Ascending aorta (tissue), 2 donors: ENCODE data around the gene BSG. TPM values are rescaled to one million over a fixed set of nuclear protein-coding genes. Genes with fewer than 3 reads are reported as not detected.

Experiments
- DNase-seq, 2 donors: peaks; one replicate each; pipeline ENCODE4 v3.0.0-alpha.2; 2019; ENCODE audit warnings: low spot score in 2 of 2
- H3K27ac ChIP-seq, 2 donors: fragments of 200-600 bp; sonication (generic); one replicate each; pipeline ENCODE4 v1.5.1; 2016 to 2017; ENCODE audit warnings: mild to moderate bottlenecking in 1 of 2
- H3K27me3 ChIP-seq: fragments of 200-600 bp; sonication (generic); one replicate; pipeline ENCODE4 v1.5.1; 2017
- H3K36me3 ChIP-seq, 2 donors: fragments of 200-600 bp; sonication (generic); one replicate each; pipeline ENCODE4 v1.5.1; 2016
- H3K4me1 ChIP-seq, 2 donors: fragments of 200-600 bp; sonication (generic); one replicate each; pipeline ENCODE4 v1.5.1; 2016 to 2017; ENCODE audit warnings: mild to moderate bottlenecking in 1 of 2
- H3K4me3 ChIP-seq, 2 donors: fragments of 200-600 bp; sonication (generic); one replicate each; pipeline ENCODE4 v1.5.1; 2016 to 2017; ENCODE audit warnings: mild to moderate bottlenecking in 1 of 2
- H3K9me3 ChIP-seq, 2 donors: fragments of 200-600 bp; sonication (generic); one replicate each; pipeline ENCODE4 v1.5.1; 2016
- intact Hi-C: fragments of 100-400 bp; cut with DNase I; formaldehyde crosslinking; loops from one replicate; pipeline ENCODE4 v1.15.1; 2023
- total RNA-seq: library from RNA; depleted of rRNA; stranded (reverse); fragments of >200 nt; gene quantifications from one replicate; pipeline ENCODE4 v1.1.0, GENCODE V29; 2016
- TF ChIP-seq, protein P1 (sequence below), 3 experiments: fragments of 200-600 bp in 2 of 3; fragments of 450-650 bp in 1 of 3; sonication (generic) in 2 of 3; IDR thresholded peaks; one replicate each; pipeline ENCODE4 v1.5.1; 2016 to 2019; ENCODE audit warnings: antibody characterized with exemption in 3 of 3, mild to moderate bottlenecking in 1 of 3, moderate library complexity in 1 of 3

The BSG gene
- total RNA-seq, 1 donor from 2014 or later = 647 TPM

DNA sequence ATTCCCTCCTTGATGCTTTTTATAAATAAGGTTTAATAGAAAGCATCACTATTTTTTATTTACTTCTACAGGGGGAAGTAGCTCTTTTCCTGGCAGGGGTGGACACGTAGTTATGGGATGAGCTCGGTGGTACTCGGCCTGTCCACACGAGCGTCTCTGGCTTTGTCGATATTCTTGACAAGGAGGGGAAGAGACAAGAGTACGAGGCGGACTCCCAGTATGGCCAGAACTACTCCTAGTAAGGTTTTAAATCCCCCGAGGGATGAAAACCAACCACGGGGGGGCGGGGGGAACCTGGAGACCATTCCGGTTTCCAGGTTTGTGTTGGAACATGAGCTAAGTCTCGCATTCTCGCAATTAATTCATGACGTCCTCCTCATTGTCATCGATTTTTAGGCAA is 5.6 kb upstream of the BSG start:
- H3K4me3 ChIP-seq = no peak overlapping the region
- peaks cover 0 to 9% of the 10 kb centered on the region in 2 donors for H3K4me1 ChIP-seq
- H3K27me3 ChIP-seq = no peaks in the 10 kb centered on the region
- TF ChIP-seq, protein P1, sequence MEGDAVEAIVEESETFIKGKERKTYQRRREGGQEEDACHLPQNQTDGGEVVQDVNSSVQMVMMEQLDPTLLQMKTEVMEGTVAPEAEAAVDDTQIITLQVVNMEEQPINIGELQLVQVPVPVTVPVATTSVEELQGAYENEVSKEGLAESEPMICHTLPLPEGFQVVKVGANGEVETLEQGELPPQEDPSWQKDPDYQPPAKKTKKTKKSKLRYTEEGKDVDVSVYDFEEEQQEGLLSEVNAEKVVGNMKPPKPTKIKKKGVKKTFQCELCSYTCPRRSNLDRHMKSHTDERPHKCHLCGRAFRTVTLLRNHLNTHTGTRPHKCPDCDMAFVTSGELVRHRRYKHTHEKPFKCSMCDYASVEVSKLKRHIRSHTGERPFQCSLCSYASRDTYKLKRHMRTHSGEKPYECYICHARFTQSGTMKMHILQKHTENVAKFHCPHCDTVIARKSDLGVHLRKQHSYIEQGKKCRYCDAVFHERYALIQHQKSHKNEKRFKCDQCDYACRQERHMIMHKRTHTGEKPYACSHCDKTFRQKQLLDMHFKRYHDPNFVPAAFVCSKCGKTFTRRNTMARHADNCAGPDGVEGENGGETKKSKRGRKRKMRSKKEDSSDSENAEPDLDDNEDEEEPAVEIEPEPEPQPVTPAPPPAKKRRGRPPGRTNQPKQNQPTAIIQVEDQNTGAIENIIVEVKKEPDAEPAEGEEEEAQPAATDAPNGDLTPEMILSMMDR (IDR thresholded peaks at IDR 0.05) = no peak
- no peaks in the 10 kb centered on the region for H3K9me3 ChIP-seq
- no peak for DNase-seq
- no peaks in the 10 kb centered on the region for H3K36me3 ChIP-seq
- intact Hi-C loops = no loop called here
- no peak overlapping the region for H3K27ac ChIP-seq

DNA sequence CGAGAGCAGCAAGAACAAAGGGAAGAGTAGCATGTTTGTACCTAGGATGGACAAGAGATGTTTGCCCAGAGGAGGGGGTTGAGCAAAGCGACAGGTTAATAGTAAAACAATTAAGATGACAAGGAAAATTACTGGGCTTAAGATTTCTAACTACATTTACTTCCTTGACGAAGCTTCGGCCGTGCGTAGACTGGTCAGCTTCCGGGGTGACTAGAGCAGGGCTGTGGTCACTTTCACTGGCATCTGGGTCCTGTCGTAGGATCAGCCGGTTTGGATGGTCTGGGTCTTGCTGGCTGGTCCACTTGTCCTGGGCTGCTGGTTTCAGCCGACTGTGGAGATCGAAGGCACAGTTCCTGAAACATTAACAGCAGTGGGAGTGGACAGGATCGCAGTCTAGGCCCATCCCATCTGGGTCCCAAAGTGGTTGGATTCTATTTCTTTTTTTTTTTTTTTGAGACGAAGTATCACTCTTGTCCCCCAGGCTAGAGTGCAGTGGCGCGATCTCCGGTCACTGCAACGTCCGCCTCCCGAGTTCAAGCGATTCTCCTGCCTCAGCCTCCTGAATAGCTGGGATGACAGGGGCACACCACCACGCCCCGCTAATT is 5.0 kb upstream of the BSG start:
- H3K4me1 ChIP-seq = peaks cover 0 to 9% of the 10 kb centered on the region in 2 donors
- TF ChIP-seq, protein P1 (IDR thresholded peaks at IDR 0.05) = no peak
- H3K27me3 ChIP-seq = no peaks in the 10 kb centered on the region
- intact Hi-C loops = no loop called here
- H3K36me3 ChIP-seq = no peaks in the 10 kb centered on the region
- no peak overlapping the region for H3K4me3 ChIP-seq
- H3K27ac ChIP-seq = no peak overlapping the region
- no peaks in the 10 kb centered on the region for H3K9me3 ChIP-seq
- DNase-seq = no peak

DNA sequence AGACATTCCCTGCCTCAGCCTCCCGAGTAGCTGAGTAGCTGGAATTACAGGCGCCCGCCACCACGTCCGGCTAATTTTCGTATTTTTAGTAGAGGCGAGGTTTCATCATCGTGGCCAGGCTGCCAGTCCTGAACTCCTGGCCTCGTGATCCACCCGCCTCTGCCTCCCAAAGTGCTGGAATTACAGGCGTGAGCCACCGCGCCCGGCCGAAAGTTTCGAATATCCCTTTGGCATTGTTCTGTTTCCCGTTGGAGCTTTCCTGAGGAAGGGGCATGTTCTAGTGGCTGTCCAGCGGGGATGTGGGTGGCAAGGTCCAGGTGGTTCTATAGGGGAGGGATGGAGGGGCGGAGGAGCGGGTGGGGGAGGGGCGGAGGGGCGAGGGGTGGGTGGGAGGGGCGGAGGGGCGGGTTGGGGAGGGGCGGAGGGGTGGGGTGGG is 2.1 kb upstream of the BSG start:
- no peaks in the 10 kb centered on the region for H3K27me3 ChIP-seq
- DNase-seq = no peak
- H3K27ac ChIP-seq = no peak overlapping the region
- H3K4me3 ChIP-seq = no peak overlapping the region
- H3K36me3 ChIP-seq = no peaks in the 10 kb centered on the region
- intact Hi-C loops = loop anchor here (5.0 kb wide), 2 partner anchors 62 to 227 kb away; partner anchors contain the start of genes POLRMT and PTBP1
- peaks cover 3 to 26% of the 10 kb centered on the region in 2 donors for H3K4me1 ChIP-seq
- TF ChIP-seq, protein P1 (IDR thresholded peaks at IDR 0.05) = no peak
- no peaks in the 10 kb centered on the region for H3K9me3 ChIP-seq

DNA sequence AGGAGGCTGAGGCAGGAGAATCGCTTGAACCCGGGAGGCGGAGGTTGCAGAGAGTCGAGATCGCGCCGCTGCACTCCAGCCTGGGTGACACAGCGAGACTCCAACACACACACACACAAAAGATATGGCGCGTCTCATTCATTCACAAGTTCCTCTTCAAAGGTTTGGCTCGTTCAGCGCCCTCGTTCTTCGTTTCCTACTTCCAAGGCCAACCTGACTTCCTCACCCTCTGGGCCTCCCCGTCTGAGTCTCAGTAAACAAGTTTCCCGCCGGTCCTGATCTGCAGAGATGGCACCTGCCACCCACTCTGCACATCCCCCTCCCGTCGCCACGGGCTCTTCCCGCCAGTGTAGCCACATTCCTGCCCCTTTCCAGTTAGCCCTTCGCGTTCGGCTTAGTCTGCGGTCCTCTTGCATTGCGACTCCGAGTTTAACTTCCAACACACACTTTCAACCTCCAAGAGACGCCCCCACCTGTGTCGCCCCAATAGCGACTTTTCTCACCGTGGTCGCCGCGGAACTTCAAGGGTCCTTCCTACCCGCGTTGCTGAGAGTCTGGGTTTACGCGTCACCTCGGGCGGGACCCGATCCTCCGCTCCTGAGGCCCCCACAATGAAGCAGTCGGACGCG is 1.3 kb upstream of the BSG start:
- no peaks in the 10 kb centered on the region for H3K9me3 ChIP-seq
- peak overlapping the region in 1 of 2 donors; percentile 65 for H3K27ac ChIP-seq
- H3K36me3 ChIP-seq = no peaks in the 10 kb centered on the region
- H3K27me3 ChIP-seq = no peaks in the 10 kb centered on the region
- DNase-seq = no peak
- TF ChIP-seq, protein P1 (IDR thresholded peaks at IDR 0.05) = no peak
- H3K4me1 ChIP-seq = peaks cover 9 to 34% of the 10 kb centered on the region in 2 donors
- intact Hi-C loops = loop anchor here (5.0 kb wide), 2 partner anchors 61 to 226 kb away; partner anchors contain the start of genes POLRMT and PTBP1
- peak overlapping the region; percentile 72 to 100 for H3K4me3 ChIP-seq

DNA sequence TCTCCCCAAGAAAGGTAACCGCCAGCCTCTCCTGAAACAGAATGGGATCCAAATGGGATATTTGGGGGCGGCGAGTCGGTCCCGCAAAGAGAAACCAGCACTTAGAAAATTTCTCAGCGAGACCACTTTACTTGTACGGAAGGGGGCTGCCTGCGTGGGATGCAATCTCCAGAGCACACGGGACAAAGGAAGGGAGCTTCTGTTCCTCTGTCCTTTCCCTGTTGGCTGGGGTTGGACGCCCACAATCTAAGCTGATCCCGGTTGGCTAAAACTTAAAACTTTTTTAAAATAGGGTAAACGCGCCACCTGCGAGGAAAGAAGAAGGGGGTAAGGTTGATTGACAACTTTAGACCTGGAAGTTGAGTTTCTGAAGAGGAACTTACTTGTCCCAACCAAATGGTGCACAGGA is 826 bp upstream of the BSG start:
- Histone ChIP-seq H3K27ac (peak overlapping the region; percentile 52 to 65), H3K9me3 (no peaks in the 10 kb centered on the region), H3K27me3 (no peaks in the 10 kb centered on the region), H3K36me3 (no peaks in the 10 kb centered on the region), H3K4me1 (peaks cover 11 to 39% of the 10 kb centered on the region in 2 donors), H3K4me3 (peak overlapping the region; percentile 72 to 100)
- DNase-seq = no peak
- intact Hi-C loops = loop anchor here (5.0 kb wide), 2 partner anchors 61 to 226 kb away; partner anchors contain the start of genes POLRMT and PTBP1
- TF ChIP-seq, protein P1 (IDR thresholded peaks at IDR 0.05) = no peak
